Measurements from ENCODE around the gene PTPDC1.

- no peak for TF ChIP-seq EZH2phosphoT487 (IDR thresholded peaks at IDR 0.05; ENCODE audit: borderline replicate concordance, low read depth, low read length)
- TF ChIP-seq, protein P1, sequence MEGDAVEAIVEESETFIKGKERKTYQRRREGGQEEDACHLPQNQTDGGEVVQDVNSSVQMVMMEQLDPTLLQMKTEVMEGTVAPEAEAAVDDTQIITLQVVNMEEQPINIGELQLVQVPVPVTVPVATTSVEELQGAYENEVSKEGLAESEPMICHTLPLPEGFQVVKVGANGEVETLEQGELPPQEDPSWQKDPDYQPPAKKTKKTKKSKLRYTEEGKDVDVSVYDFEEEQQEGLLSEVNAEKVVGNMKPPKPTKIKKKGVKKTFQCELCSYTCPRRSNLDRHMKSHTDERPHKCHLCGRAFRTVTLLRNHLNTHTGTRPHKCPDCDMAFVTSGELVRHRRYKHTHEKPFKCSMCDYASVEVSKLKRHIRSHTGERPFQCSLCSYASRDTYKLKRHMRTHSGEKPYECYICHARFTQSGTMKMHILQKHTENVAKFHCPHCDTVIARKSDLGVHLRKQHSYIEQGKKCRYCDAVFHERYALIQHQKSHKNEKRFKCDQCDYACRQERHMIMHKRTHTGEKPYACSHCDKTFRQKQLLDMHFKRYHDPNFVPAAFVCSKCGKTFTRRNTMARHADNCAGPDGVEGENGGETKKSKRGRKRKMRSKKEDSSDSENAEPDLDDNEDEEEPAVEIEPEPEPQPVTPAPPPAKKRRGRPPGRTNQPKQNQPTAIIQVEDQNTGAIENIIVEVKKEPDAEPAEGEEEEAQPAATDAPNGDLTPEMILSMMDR (conservative IDR thresholded peaks at IDR 0.05; ENCODE audit: low read length), result no peak
These were observed 64.2 kb downstream of the PTPDC1 start for GRCh38 chr9:94148419-94148818.

Data from OCI-LY7 (cell line).